Progenitor cell of endocrine pancreas (in vitro differentiated cells): ENCODE results near the gene PATL2. TPM values are rescaled to one million over a fixed set of nuclear protein-coding genes. Genes with fewer than 3 reads are reported as not detected.

Experiments
- DNase-seq: peaks from one replicate; pipeline ENCODE4 v3.0.0; 2021; ENCODE audit warnings: low spot score; ENCODE audit not compliant: unreplicated experiment
- H3K27ac Mint-ChIP-seq: 2 replicates; pipeline ENCODE4 v1.8.0; 2021; ENCODE audit warnings: mild to moderate bottlenecking, moderate library complexity, mixed read lengths
- H3K27me3 Mint-ChIP-seq: 2 replicates; pipeline ENCODE4 v1.8.0; 2021; ENCODE audit warnings: mixed read lengths
- H3K36me3 Mint-ChIP-seq: 2 replicates; pipeline ENCODE4 v1.8.0; 2022; ENCODE audit warnings: mixed read lengths; ENCODE audit not compliant: insufficient read depth
- H3K4me1 Mint-ChIP-seq: 2 replicates; pipeline ENCODE4 v1.8.0; 2021; ENCODE audit warnings: low read depth, mixed read lengths
- H3K4me3 Mint-ChIP-seq: 2 replicates; pipeline ENCODE4 v1.8.0; 2021; ENCODE audit warnings: low read depth, mild to moderate bottlenecking, moderate library complexity, mixed read lengths
- H3K9me3 Mint-ChIP-seq: 2 replicates; pipeline ENCODE4 v1.8.0; 2021; ENCODE audit warnings: low read depth, mixed read lengths
- total RNA-seq: library from RNA; stranded (reverse); gene quantifications from 2 replicates; pipeline ENCODE4 v1.2.1, GENCODE V29; 2021
- TF ChIP-seq, protein P1 (sequence below): fragments of 200-600 bp; sonication (generic); IDR thresholded peaks from one replicate; pipeline ENCODE4 v1.5.0; 2021; ENCODE audit warnings: antibody characterized with exemption, mild to moderate bottlenecking; ENCODE audit not compliant: unreplicated experiment

Gene PATL2
- total RNA-seq, 1 donor from 2014 or later: not detected

DNA sequence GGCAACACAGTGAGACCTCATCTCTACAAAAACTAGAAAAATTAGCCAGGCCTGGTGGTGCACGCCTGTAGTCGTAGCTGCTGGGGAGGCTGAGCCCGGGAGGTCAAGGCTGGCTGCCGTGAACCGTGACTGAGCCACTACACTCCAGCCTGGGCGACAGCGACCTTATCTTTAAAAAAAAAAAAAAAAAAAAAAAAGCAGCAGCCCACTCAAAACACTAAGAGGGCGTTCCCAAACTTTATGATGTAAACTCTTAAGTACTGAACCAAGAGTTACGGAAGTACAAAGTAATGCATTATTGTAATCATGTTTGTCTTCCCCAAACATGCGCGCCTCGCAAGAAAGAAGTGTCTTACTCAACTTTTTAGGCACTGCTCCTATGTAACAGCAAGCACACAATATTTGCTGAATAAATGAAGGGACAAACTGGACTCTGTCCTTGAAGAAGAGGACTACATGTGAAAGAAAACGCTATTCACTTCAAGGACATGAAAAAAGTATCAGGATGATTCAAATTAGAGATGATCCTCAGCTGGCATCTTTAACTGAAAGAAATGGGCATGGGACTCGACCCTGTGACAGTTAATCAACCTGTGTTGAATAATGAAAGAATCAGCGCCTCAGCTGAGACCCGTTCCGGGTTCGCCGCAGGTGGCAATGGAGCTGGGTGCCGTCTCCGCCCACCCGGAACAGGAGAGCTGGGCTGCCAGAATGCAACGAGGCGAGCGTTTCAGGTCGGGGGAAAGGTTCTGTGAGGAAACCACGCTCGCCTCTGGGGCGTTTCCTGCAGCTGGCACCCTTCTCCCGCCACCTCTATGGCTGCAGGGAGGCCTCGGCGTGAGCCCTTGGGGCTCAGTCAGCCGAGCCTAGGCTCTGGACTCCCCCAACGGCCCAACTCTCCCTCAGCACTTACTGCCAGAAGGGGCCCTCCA, 48.4 kb downstream of the PATL2 start:
- peaks cover 6% of the 10 kb centered on the region for H3K27me3 Mint-ChIP-seq
- H3K27ac Mint-ChIP-seq: peak overlapping the region; percentile 98
- H3K4me3 Mint-ChIP-seq: peak overlapping the region; percentile 96
- H3K4me1 Mint-ChIP-seq: peaks cover 8% of the 10 kb centered on the region
- H3K36me3 Mint-ChIP-seq: peaks cover 5% of the 10 kb centered on the region
- TF ChIP-seq, protein P1, sequence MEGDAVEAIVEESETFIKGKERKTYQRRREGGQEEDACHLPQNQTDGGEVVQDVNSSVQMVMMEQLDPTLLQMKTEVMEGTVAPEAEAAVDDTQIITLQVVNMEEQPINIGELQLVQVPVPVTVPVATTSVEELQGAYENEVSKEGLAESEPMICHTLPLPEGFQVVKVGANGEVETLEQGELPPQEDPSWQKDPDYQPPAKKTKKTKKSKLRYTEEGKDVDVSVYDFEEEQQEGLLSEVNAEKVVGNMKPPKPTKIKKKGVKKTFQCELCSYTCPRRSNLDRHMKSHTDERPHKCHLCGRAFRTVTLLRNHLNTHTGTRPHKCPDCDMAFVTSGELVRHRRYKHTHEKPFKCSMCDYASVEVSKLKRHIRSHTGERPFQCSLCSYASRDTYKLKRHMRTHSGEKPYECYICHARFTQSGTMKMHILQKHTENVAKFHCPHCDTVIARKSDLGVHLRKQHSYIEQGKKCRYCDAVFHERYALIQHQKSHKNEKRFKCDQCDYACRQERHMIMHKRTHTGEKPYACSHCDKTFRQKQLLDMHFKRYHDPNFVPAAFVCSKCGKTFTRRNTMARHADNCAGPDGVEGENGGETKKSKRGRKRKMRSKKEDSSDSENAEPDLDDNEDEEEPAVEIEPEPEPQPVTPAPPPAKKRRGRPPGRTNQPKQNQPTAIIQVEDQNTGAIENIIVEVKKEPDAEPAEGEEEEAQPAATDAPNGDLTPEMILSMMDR: no peak
- no peaks in the 10 kb centered on the region for H3K9me3 Mint-ChIP-seq
- peak; percentile 45 for DNase-seq

DNA sequence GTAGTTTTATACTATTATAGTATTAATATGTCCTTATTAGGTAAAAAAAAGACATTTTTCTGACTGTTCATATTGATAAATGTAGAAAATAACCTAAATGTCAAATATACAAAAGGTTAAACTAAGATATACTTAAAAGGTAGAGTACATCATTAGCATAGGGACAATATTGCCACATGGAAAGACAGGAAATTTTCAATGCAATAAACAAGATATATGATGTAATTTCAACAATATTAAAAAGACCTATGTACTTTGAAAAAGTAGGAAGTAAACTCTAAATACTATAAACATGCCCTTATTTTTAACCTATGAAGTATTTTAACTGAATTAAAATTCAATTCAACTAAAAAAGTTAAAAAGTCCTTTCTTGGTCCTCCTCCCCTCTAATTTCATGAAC, 49.5 kb downstream of the PATL2 start:
- H3K4me3 Mint-ChIP-seq: no peak overlapping the region

DNA sequence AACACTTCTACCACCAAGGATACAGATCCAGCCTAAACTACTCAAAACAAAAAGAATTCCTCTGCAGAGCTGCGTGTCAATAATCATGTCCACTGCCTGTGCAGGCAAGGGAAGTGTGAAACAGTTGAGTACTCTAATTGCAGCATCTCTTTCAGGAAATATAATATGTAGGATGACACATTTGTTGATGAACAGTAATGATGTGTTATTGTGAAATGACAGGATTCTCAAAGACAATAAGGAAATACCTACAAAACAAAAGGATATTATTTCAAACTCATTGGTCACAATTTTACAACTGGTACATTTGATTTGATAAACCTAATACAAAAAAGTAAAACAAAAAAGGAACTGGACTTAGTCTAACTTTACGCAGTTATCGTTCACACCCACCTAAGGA, 52.1 kb downstream of the PATL2 start:
- Mint-ChIP-seq H3K9me3 (no peaks in the 10 kb centered on the region), H3K4me3 (no peak overlapping the region), H3K27ac (no peak overlapping the region), H3K27me3 (no peaks in the 10 kb centered on the region), H3K36me3 (peaks cover 15% of the 10 kb centered on the region), H3K4me1 (peaks cover 8% of the 10 kb centered on the region)
- no peak for DNase-seq
- TF ChIP-seq, protein P1: no peak

More for the DNA sequence above, 49.5 kb downstream of the PATL2 start:
- TF ChIP-seq, protein P1: no peak
- H3K27me3 Mint-ChIP-seq: no peaks in the 10 kb centered on the region
- H3K9me3 Mint-ChIP-seq: no peaks in the 10 kb centered on the region
- no peak overlapping the region for H3K27ac Mint-ChIP-seq
- peaks cover 5% of the 10 kb centered on the region for H3K36me3 Mint-ChIP-seq
- DNase-seq: no peak
- H3K4me1 Mint-ChIP-seq: peaks cover 8% of the 10 kb centered on the region

DNA sequence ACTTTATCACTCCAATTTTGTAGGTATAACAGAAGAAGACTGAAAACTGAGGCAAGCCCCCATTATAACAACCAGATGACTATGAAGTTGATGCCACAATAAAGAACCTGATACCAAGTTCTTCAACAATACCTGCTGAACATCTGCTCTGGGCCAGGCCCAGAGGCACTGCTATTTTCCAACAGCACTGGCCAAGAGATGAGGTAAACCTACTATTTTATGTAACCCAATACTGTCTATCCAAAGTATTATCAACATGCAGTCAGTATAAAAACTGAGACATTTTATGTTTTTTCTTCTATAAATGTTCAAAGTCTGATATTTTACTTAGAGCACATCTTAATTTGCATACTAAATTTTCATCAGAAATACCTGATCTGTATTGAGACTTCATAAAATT, 53.7 kb downstream of the PATL2 start:
- Mint-ChIP-seq H3K4me1 (peaks cover 4% of the 10 kb centered on the region), H3K27ac (no peak overlapping the region), H3K9me3 (no peaks in the 10 kb centered on the region), H3K27me3 (no peaks in the 10 kb centered on the region), H3K4me3 (no peak overlapping the region), H3K36me3 (peaks cover 16% of the 10 kb centered on the region)
- TF ChIP-seq, protein P1: no peak
- DNase-seq: no peak

DNA sequence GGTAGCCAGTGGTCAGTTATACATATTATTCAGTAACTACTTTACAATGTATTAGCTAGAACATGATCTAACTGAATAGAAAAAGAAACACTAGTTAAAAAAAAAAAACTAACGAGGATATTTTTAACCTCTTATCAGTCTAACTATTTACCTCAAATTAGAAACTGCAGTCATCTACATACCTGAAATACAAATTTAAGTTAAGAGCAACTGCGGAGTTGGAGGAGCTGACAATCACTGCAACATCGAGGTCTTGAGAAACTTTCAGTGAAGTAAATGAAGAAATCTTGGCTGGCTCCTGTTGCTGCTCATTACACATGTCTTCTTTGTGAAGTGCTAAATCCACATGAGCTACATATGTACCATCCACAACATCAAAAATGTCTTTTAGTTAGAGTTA, 54.2 kb downstream of the PATL2 start:
- Mint-ChIP-seq H3K4me1 (peaks cover 3% of the 10 kb centered on the region), H3K27me3 (no peaks in the 10 kb centered on the region), H3K9me3 (no peaks in the 10 kb centered on the region), H3K27ac (no peak overlapping the region), H3K4me3 (no peak overlapping the region), H3K36me3 (peaks cover 16% of the 10 kb centered on the region)
- TF ChIP-seq, protein P1: no peak
- DNase-seq: no peak
